CD4-positive, alpha-beta memory T cell (primary cell): ENCODE results near the gene TBC1D30. TPM values are rescaled to one million over a fixed set of nuclear protein-coding genes. Genes with fewer than 3 reads are reported as not detected.

ENCODE experiments used
- CTCF ChIA-PET: fragments of 350-600 bp; sonication (Branson Sonifier 250); formaldehyde crosslinking; loops from one replicate; lab custom pipeline; 2021; ENCODE audit warnings: inconsistent platforms; ENCODE audit not compliant: partially characterized antibody; lab: Charles Lee
- POLR2A ChIA-PET: fragments of 350-600 bp; sonication (Branson Sonifier 250); formaldehyde crosslinking; loops from one replicate; lab custom pipeline; 2021; ENCODE audit not compliant: partially characterized antibody; lab: Charles Lee
- DNase-seq, 5 donors: peaks; one replicate each; pipeline versions ENCODE4 v3.0.0 to v3.0.0-alpha.2; 2020 to 2022; ENCODE audit warnings: mixed read lengths in 1 of 5
- H3K27ac ChIP-seq: one replicate; pipeline ENCODE4 v1.7.0; 2013; ENCODE audit warnings: low read depth, low read length
- H3K27me3 ChIP-seq: 2 replicates; pipeline ENCODE4 v1.7.0; 2013; ENCODE audit warnings: mild to moderate bottlenecking, low read length, moderate library complexity; ENCODE audit not compliant: insufficient read depth
- H3K36me3 ChIP-seq: 2 replicates; pipeline ENCODE4 v1.7.0; 2013; ENCODE audit warnings: mild to moderate bottlenecking, low read length, moderate library complexity; ENCODE audit not compliant: insufficient read depth
- H3K4me1 ChIP-seq: 2 replicates; pipeline ENCODE4 v1.7.0; 2013; ENCODE audit warnings: mild to moderate bottlenecking, low read length, moderate library complexity; ENCODE audit not compliant: insufficient read depth
- H3K4me3 ChIP-seq, 2 donors: one replicate each; pipeline ENCODE4 v1.7.0; 2013; ENCODE audit warnings: low read length in 2 of 2, mild to moderate bottlenecking in 1 of 2
- H3K9me3 ChIP-seq, 2 donors: one replicate each; pipeline ENCODE4 v1.7.0; 2013; ENCODE audit warnings: low read length in 2 of 2, control low read depth in 1 of 2; ENCODE audit not compliant: control insufficient read depth in 1 of 2
- H3K27ac Mint-ChIP-seq, 7 donors: one replicate each; pipeline ENCODE4 v1.8.0; 2020 to 2021; ENCODE audit warnings: mixed read lengths in 7 of 7, mild to moderate bottlenecking in 6 of 7, inconsistent platforms in 3 of 7, moderate library complexity in 3 of 7
- H3K27me3 Mint-ChIP-seq, 2 donors: one replicate each; pipeline ENCODE4 v1.8.0; 2020 to 2021; ENCODE audit warnings: mixed read lengths in 2 of 2
- H3K36me3 Mint-ChIP-seq, 2 donors: one replicate each; pipeline ENCODE4 v1.8.0; 2020 to 2021; ENCODE audit warnings: mixed read lengths in 2 of 2, inconsistent platforms in 1 of 2, mild to moderate bottlenecking in 1 of 2
- H3K4me1 Mint-ChIP-seq, 4 donors: one replicate each; pipeline ENCODE4 v1.8.0; 2020 to 2021; ENCODE audit warnings: mixed read lengths in 4 of 4, mild to moderate bottlenecking in 1 of 4
- H3K4me3 Mint-ChIP-seq, 8 donors: one replicate each; pipeline ENCODE4 v1.8.0; 2020 to 2021; ENCODE audit warnings: mixed read lengths in 8 of 8, mild to moderate bottlenecking in 7 of 8, moderate library complexity in 6 of 8, inconsistent platforms in 3 of 8
- H3K9me3 Mint-ChIP-seq, 8 donors: one replicate each; pipeline ENCODE4 v1.8.0; 2020 to 2021; ENCODE audit warnings: mixed read lengths in 8 of 8, mild to moderate bottlenecking in 5 of 8, inconsistent platforms in 3 of 8, moderate library complexity in 1 of 8
- intact Hi-C: fragments of 100-400 bp; cut with micrococcal nuclease; formaldehyde crosslinking; loops from one replicate; pipeline ENCODE4 v1.15.1; 2023
- polyA plus RNA-seq, 2 donors: library from polyadenylated mRNA; unstranded; fragments of 300-500 nt; fragmentation: Illumina TruSeq; gene quantifications; one replicate each; pipeline ENCODE4 v1.2.3, GENCODE V29; 2021
- total RNA-seq, 2 experiments: library from RNA; stranded (reverse); gene quantifications; one replicate each; pipeline ENCODE4 v1.2.3, GENCODE V29; 2021

TBC1D30 gene
- total and polyA plus RNA-seq, 4 experiments from 2014 or later: 0.55 to 0.73 TPM; not detected in 2

DNA sequence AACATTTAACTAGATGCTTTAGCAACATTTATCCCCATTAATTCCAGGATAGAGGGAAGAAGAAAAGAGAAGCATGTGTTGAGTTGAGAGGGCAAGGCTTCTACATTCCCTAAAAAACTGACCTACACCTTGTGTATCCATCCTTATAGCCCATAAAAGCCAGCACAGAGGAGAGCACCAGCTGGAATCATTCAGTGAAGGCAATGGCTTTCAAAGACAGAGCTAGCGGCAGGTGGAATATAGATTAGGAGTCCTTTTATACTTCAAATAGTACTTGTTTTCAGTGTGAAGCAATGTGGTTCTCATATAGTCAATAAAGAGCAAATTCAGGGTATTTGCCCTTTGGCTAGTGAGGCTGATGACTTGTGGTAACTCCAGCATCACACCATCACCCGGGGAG is 94.4 kb downstream of the TBC1D30 start:
- DNase-seq: no peak
- peaks cover 13 to 33% of the 10 kb centered on the region in 2 donors for H3K27me3 Mint-ChIP-seq
- H3K27ac Mint-ChIP-seq: no peak overlapping the region
- Histone ChIP-seq H3K4me3 (no peak overlapping the region), H3K36me3 (no peaks in the 10 kb centered on the region), H3K27ac (no peak overlapping the region), H3K9me3 (no peaks in the 10 kb centered on the region), H3K27me3 (no peaks in the 10 kb centered on the region), H3K4me1 (no peaks in the 10 kb centered on the region)
- H3K4me1 Mint-ChIP-seq: no peaks in the 10 kb centered on the region
- intact Hi-C loops: no loop called here
- CTCF ChIA-PET: interaction anchor here (1.0 kb wide), 1 partner anchor 205 kb away, joined by 3 read pairs; no protein-coding TSS in a partner anchor
- no peaks in the 10 kb centered on the region for H3K36me3 Mint-ChIP-seq
- peaks cover 0 to 3% (median 0%) of the 10 kb centered on the region in 8 donors for H3K9me3 Mint-ChIP-seq
- no peak overlapping the region for H3K4me3 Mint-ChIP-seq
- POLR2A ChIA-PET: no interaction called here

DNA sequence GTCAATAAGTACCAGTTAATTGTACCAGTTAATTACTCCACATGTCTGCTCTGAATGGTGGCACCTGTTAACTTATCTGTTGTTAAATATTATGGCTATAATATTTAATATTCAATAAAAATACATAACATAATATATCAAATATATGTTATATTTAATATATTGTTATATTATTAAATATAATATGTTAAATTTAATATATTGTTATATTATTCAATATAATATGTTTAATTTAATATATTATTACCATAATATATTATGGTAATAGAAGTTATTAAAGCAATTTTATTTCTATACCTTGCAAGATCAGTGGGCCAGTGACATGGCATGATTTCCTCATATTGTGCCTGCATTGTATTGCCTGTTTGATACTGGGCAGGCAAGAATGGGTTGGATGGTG is 98.4 kb downstream of the TBC1D30 start:
- Mint-ChIP-seq H3K4me3 (no peak overlapping the region), H3K27me3 (peaks cover 13 to 24% of the 10 kb centered on the region in 2 donors), H3K36me3 (no peaks in the 10 kb centered on the region), H3K4me1 (no peaks in the 10 kb centered on the region), H3K9me3 (no peaks in the 10 kb centered on the region), H3K27ac (no peak overlapping the region)
- Histone ChIP-seq H3K27me3 (no peaks in the 10 kb centered on the region), H3K36me3 (no peaks in the 10 kb centered on the region), H3K9me3 (no peaks in the 10 kb centered on the region), H3K4me1 (no peaks in the 10 kb centered on the region), H3K27ac (no peak overlapping the region), H3K4me3 (no peak overlapping the region)
- intact Hi-C loops: no loop called here
- CTCF ChIA-PET: no interaction called here
- no peak for DNase-seq
- POLR2A ChIA-PET: no interaction called here

DNA sequence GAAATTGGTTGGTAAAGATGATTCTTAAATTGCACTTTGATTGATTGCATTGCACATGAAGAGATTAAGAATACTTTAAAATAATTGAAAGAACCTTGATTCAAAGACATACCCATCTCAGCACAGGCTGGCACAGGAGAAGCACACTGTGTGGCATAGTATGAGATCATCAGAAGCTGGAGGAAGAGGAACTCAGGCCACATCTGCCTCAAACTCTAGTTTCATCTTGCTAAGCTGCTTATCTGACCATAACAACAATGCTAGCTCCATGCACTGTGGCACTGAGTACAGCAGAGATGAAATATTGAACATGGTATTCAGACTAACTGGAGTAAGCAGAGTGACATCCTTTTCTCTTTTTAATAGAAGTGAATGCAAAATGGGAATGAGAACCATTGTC is 99.1 kb downstream of the TBC1D30 start:
- no peak overlapping the region for H3K27ac ChIP-seq
- CTCF ChIA-PET: no interaction called here
- H3K4me1 ChIP-seq: no peaks in the 10 kb centered on the region
- Mint-ChIP-seq H3K36me3 (no peaks in the 10 kb centered on the region), H3K27me3 (peaks cover 11 to 25% of the 10 kb centered on the region in 2 donors), H3K4me3 (no peak overlapping the region), H3K27ac (no peak overlapping the region), H3K4me1 (no peaks in the 10 kb centered on the region), H3K9me3 (no peaks in the 10 kb centered on the region)
- no peaks in the 10 kb centered on the region for H3K36me3 ChIP-seq
- POLR2A ChIA-PET: no interaction called here
- DNase-seq: no peak
- H3K4me3 ChIP-seq: no peak overlapping the region
- H3K9me3 ChIP-seq: no peaks in the 10 kb centered on the region
- no peaks in the 10 kb centered on the region for H3K27me3 ChIP-seq
- intact Hi-C loops: no loop called here

Other genes with a start within 250 kb of the TBC1D30 start
- gene RASSF3, start 214.2 kb upstream of the TBC1D30 start, total RNA-seq: 100 to 1,000 TPM; 159 TPM
- gene RASSF3, start 214.2 kb upstream of the TBC1D30 start, polyA plus RNA-seq: 10 to 100 TPM in 1 of 2 donors, 1 to 10 TPM in 1; 5.2 to 12.3 TPM
- gene GNS, start 65.2 kb upstream of the TBC1D30 start, total RNA-seq: 10 to 100 TPM; 34.2 to 35.0 TPM
- 10 to 100 TPM; 36.8 to 77.0 TPM for gene GNS, start 65.2 kb upstream of the TBC1D30 start, polyA plus RNA-seq